Activated CD4-positive, alpha-beta T cell treated with anti-CD3 and anti-CD28 coated beads for 24 hours (primary cell): ENCODE data around the gene PPFIA3.
A peak's percentile ranks its signal among the peaks of the same experiment; 100 is the strongest.
"Not testable (repeated sequence)": the region's sequence is repeated elsewhere in the genome, so short reads cannot be mapped to it uniquely, and the experiment has no call there.

ENCODE experiments used
- DNase-seq, 2 donors: peaks; one replicate each; pipeline ENCODE4 v3.0.0-alpha.2; 2020; ENCODE audit warnings: low read depth in 2 of 2

PPFIA3 gene

DNA sequence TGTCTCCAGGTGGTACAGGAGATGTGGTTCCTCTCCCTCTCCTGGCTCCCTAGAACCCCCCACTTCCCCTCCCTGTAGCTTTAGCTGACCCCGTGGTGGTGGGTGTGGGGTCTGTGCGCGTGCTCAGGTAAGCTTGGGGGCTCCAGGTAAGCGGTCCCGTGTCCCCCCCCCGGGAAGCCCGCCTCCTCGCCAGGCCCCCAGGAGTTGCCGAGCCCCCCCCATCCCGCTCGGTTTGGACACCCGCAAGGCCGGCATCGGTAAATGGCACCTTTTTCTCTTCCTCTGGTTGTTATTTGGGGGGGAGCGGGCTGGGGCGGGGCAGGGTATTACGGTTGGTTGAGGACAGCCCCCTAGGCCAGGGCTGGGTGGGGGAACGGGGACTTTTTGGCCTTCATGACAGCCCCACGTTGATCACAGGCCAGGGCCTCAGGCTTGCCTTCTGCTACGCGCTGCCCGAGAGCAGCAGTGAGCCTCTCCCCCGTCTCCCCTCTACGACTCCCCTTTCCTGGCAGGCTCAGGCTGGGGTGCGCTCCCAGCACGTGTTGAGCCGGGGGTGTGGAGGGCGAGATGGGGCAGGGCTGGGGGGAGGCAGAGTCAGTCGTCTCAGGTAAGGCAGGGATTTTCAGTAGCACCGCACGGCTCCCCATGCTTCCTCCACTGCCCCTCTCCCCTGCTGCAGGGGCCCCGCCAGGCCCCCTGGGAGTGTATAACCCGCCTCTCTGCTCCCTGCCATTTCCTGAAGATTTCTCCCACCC, 15.8 kb upstream of the PPFIA3 start:
- DNase-seq = no peak

DNA sequence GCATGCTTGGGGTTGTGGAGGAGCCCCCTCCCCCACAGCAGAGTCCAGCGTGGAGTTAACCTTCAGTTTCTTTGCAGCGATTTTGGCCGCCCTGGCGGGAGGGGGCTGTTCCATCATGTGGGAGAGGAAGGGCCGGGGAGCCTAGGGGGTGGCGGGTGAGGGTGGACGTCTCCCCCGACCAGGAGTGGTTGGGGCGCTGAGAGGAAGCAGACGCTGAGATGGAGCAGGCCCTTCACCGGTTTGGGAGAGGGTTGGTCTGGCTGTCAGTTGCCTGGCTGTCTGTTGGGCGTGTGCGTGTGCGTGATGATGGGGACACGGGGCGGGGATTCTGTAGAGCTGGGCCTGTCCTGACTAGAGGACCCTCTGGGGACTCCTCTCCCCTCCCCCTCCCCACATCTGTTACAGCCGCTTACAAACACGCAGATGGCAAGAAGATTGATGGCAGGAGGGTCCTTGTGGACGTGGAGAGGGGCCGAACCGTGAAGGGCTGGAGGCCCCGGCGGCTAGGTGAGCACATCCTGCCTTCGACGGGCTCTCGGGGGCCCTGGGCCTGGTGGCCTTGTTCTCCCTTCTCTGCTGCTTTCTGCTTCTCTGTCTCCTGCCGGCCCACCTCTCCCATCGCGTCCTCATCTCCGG, 15.0 kb upstream of the PPFIA3 start:
- no peak for DNase-seq

DNA sequence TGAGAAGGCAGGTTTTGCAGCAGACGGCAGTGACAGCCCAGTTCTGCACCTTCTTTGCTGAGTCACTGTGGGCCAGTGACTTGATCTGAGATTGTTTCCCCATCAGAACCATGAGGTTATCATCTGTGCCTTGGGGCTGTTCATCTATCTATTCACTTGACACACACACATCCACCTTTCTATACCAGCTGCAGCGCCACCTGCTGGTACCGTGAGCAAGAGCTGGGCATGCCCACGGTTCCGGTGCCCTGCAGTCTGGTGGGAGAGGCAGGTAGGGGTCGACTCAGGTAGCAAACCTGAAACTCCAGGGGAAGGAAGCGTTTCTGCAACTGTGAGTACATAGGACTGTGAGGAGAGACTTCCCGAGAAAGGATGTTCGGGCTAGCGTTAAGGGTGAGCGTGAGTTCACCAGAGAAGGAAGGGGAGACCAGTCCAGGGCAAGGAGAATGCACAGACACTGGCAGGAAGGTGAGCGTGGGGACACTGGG, 12.7 kb upstream of the PPFIA3 start:
- peak; percentile 52 to 55 for DNase-seq

DNA sequence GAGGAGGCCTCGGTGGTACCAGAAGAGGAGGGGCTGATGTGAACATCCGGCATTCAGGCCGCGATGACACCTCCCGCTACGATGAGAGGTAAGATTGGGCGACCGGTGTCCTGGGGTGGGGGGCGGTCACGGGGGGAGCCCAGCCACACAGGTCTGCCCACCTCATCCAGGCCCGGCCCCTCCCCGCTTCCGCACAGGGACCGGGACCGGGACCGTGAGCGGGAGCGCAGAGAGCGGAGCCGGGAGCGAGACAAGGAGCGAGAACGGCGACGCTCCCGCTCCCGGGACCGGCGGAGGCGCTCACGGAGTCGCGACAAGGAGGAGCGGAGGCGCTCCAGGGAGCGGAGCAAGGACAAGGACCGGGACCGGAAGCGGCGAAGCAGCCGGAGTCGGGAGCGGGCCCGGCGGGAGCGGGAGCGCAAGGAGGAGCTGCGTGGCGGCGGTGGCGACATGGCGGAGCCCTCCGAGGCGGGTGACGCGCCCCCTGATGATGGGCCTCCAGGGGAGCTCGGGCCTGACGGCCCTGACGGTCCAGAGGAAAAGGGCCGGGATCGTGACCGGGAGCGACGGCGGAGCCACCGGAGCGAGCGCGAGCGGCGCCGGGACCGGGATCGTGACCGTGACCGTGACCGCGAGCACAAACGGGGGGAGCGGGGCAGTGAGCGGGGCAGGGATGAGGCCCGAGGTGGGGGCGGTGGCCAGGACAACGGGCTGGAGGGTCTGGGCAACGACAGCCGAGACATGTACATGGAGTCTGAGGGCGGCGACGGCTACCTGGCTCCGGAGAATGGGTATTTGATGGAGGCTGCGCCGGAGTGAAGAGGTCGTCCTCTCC, 11.5 kb upstream of the PPFIA3 start:
- DNase-seq = no peak

DNA sequence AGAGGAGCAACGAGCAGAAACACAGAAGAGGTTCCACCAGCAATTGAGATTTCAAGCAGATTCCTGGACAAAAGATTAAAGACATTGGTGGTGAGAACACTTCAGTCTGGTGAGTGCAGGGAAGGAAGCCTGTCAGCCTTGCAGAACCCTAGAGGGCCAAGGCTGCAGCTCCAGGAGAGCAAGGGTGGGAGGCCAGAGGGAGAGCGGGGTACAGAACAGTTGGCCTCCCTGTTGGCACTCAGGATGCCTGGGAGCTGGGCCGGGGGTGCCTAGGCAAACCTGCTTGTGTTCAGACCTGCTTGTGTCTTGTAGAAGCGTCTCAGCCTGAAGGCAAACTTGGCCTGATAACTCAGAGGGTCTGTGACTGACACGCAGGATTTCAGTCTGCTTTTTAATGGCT, 10.3 kb upstream of the PPFIA3 start:
- no peak for DNase-seq

DNA sequence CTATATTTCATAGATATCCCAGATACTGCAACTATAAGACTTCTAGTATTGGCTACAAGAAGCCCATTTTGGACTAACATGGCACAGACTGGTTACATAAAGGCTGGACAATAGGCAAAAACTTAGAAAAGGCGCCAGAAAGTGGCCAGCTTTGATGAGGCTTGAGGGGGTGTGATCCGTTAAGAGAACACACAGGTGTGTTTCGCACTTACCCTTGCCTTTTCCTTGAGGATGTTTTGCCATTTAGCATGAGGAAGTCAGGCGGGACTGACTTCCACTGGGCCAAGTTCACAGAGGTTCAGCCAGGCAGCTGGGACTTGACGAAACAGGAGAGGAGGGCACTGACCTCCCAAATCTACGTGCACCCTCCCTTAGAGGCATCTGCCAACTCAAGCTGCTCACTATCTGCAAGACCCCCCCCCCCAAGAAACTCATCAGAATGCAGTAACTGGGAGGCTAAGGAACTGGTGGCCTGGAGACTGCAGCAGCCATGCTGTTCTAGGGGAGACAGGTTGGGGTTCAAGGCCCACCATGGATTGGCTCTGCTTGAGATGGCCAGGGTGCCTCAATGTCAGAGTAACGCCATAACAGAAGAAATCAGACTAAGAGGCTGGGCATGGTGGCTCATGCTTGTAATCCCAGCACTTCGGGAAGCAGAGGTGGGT, 9.6 kb upstream of the PPFIA3 start:
- DNase-seq = no peak

DNA sequence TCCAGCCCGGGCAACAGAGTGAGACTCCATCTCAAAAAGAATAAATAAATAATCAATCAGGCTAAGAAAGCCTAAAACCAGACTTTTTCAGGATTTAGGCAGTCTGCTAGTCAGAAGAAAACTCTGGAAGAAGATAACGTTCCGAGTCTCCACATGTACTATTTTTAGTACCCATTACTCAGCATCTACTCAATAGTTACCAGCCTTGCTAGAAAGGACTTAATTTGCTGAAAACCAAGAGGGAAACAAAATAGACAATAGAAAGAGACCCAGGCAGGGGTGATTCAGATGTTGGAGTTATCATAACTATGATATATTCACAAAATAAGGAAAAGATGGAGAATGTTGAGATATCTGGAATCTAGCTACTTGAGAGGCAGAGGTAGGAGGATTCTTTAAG, 8.8 kb upstream of the PPFIA3 start:
- no peak for DNase-seq

DNA sequence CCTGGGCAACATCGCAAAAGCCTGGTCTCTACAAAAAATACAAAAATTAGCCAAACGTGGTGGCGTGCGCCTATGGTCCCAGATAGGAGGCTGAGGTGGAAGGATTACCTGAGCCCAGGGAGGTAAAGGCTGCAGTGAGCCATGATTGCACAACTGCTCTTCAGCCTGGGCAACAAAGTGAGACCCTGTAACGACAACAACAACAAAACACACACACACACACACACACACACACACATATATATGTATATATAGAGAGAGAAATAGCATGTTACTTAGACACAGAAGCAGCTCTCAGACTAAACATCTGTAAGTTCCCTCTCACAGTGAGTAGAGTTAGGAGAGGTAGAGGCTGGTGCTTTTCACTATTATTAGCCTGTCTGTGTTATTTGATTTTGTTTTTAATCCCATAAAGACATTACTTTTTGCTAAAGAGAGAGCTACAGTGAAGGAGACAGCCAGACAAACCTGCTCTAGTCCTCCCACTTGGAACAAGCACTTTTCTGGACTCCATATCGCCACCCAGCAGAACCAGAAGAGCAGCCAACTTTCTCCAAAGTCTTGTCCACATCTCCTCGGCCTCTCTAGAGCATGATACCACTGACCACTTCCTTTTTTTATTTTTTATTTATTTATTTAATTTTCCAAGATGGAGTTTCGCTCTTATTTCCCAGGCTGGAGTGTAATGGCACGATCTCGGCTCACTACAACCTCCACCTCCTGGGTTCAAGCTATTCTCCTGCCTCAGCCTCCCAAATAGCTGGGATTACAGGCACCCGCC, 7.9 kb upstream of the PPFIA3 start:
- no peak for DNase-seq

DNA sequence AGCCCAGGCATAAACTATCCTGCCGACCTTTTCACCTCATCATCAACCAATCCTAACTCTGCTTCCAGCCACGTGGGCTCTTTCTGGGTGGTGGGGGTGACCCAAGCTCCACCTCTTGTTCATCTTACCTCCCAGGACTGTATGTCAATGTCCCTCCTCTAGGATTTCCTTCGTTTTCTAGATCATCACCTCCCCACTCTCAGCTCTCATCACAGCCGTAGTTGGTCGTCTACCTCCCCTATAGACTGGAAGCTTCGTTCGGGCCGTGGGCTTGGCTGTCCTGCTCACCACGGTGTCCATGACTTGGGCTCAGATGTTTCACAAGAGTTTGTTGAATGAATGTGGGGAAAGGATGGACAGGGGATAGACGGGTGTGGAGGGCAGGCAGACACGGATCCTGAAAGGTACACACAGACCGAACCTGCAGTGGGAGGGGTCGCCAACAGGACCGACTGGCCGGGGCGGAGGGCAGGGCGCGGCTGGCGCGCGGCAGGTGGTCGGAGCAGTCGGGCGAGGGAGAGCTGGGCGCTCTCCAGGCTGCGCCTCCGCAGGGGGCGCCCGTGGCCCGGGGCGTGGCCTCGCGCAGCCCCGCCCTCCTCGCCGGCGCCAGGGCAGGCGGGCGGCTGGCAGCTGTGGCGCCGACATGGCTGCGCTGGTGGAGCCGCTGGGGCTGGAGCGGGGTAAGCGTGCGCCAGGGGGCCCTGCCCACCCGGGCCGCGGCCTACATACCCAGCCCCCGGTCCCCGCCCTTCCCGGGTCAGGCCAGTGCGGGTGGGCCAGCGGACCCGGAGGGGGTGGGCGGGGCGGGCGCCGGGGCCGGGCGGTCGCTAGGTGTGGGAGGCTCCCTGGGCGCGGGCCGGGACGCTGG, 5.3 kb upstream of the PPFIA3 start, which contains the start of gene LIN7B:
Gene LIN7B, plus strand, starts transcription at position 609 of the 868 bp plus-strand sequence. Its CDS starts 35 bp downstream, at position 644.
- DNase-seq = peak; percentile 48

DNA sequence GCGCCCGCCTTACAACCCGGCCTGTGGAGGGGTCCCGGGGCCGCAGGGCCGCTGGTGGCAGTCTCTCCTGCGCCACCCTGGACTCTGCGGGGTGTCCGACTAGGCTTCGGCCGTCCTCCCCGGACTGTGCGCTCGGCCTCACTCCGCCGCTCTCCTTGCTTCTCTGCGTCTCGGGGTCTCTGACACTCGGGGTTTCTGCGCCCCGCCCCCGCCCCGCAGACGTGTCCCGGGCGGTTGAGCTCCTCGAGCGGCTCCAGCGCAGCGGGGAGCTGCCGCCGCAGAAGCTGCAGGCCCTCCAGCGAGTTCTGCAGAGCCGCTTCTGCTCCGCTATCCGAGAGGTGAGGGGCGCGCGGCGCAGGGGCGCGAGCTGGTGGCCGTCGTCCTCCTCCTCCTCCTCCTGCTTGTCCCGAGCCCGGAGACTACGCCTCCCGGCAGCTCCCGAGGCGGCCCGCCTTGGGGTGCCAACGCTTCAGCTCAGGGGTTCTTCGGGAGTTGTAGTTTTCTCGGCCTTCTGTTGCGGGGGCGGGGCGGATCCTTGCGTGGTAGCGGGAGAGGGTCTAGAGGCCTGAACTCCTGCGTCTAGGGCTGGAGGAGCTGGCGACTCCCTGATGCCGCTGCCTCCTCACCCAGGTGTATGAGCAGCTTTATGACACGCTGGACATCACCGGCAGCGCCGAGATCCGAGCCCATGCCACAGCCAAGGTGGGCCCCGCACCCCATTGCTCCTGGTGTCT, 4.5 kb upstream of the PPFIA3 start:
- DNase-seq = peak in 1 of 2 donors; percentile 45

DNA sequence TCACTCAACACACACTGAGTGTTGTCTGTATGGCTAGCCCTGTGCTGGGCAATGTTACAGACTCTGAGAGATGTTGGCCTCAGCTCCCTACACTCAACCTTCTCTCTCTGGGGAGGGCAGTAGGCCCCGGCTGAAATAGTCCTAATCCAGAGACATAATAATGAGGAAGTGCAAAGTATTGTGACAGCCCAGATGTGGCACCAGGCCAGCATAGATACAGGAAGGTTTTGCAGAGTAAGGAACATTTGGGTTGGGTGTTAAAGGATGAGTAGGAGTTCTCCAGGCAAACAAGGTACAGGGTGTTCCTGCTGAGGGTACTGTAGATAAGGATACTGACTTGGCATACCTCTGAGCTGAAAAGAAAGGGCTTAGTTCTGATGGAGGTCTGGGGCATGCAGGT, 2.8 kb upstream of the PPFIA3 start:
- DNase-seq = no peak

DNA sequence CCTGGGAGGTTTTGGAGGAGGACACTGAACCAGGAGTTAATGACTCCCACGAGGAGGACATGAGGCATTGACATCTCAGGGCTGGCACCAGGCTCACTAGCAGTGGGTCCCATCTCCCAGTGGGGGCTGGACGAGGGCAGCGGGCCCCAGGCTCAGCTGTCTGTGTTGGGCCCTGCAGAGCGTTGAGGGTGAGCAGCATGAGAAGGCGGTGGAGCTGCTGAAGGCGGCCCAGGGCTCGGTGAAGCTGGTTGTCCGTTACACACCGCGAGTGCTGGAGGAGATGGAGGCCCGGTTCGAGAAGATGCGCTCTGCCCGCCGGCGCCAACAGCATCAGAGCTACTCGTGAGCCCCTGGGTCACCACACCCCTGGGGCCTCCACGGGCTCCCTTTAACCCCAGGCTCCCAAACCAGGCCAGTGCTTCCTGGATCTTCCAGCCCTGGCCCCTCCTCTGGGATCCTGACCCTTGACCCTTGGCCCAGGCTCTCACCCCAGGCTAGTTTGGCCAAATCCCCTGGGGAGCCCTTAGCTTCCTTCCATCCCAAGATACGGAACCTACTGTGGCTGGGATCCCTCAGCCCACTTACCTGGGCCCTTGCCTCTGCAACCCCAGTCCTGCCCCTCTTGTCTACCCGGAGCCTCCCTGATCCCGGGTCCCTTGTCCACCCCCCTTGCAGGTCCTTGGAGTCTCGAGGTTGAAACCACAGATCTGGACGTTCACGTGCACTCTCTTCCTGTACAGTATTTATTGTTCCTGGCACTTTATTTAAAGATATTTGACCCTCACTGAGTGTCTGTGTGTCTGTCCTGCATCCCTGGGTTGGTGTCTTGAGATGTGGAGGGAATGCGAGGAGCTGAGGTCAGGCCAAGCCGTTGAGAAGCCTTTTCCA, 1.4 kb upstream of the PPFIA3 start:
- no peak for DNase-seq

DNA sequence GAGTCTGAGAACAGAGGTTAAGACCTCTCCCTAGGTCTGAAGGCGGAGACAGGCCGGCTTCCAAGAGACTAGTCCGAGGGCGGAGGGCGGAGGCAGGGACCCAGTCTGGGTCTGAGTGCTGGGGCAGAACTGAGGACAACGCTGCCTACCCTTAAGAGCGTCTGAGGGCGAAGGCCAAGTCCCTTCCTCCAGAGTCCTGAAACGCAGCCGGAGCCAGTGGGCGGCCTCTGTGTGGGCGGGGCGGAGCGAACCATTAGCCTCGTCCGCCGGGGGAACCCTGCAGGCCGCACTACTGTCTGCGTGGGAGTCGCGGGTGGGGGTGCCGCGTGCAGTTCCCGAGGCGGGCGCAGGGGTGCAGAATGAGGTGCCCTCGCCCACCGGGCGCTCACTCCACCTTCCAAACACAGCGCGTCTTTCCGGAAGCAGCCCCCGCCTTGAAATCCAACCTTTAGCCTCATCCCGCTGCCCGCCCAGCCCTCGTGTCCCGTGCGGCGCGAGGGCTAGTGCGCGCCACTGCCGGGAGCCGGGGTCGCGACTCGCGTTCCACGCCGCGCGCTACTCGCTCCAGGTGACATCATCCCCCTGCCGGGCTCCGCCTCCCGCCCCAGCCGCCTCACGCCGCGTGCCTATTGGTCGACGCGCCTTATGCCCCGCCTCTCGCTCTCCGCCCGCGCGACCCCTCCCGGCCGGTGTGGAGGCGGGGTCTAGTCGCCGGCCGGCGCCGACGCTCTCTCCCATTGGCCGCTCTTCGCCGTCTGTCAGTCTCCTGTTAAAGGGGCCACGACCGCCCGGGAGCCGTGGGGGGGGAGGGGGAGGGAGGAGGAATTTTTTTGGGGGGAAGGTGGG, 556 bp upstream of the PPFIA3 start, which contains the start of gene C19orf73:
Gene C19orf73, minus strand, starts transcription at position 579 of the 846 bp plus-strand sequence. Its CDS starts 121 bp downstream, at position 458.
- DNase-seq = peak; percentile 88 to 93

DNA sequence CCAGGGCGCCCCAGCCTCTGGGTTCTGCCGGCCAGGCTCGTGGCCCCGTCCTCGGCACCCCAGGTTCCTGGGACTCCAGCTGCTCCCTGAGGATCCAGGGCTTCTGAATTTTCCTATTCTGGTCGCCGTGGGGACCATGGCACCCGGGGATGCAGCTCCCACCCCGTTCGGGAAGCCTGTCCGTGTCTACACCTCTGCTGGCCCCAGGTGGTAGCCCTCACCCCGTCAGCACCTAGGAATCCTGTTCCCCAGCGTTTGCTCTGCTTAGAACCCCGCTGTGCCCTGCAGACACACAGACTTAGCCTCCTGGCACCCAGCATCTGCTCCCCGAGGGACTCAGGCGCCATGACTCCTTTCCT, 960 bp downstream of the PPFIA3 start:
- DNase-seq = no peak

DNA sequence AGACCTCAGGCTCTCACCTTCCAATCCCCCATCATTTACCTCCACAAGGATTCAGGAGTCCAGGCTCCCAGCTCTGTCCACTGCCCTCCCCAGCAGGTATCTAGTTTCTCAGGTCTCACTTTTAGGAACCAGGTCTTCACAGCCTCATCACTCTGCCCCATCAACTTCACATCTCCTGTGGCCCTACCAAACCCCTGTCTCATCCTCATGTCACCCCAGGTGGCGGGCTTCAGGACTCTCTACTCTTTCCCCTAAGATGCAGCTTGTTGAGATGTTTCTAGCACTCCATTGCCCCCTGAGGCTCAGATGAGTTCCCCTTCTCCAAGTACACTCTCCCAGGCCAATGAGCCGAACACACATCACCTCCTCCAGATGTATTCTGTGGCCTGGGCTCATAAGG, 1.5 kb downstream of the PPFIA3 start:
- DNase-seq = no peak

DNA sequence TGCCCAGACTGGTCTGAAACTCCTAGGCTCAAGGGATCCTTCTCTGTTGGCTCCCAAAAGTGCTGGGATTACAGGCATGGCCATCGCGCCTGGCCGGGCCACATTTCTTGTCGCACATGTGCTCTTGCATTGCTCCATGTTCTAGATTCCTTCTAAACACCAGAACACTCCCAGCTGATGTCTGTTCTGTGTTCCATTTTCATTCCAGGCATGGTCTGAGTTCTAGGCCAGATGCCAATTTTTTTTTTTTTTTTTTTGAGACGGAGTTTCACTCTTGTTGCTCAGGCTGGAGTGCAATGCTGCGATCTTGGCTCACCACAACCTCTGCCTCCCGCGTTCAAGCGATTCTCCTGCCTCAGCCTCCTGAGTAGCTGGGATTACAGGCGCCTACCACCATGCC, 2.5 kb downstream of the PPFIA3 start:
- DNase-seq = not testable (repeated sequence)

DNA sequence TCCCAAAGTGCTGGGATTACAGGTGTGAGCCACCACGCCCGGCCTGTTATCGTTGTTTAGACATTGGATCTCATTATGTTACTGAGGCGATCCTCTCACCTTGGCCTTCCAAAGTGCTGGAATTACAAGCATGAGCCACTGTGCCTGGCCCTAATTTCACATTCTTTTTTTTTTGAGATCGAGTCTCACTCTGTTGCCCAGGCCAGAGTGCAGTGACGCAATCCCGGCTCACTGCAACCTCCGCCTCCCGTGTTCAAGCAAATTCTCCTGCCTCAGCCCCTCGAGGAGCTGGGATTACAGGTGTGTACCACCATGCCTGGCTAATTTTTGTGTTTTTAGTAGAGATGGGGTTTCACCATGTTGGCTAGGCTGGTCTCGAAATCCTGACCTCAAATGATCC, 3.9 kb downstream of the PPFIA3 start:
- not testable (repeated sequence) for DNase-seq
